IMR-90 (cell line): ENCODE measurements around the gene RAB36. TPM values are rescaled to one million over a fixed set of nuclear protein-coding genes. Genes with fewer than 3 reads are reported as not detected.

Source experiments
- ATAC-seq: fragments of 200-7000 bp; cut with Tn5 transposase; 2 replicates; pipeline ENCODE4 v1.9.1; 2020; ENCODE audit warnings: low read depth, mild to moderate bottlenecking, moderate library complexity
- BruUV-seq: library from RNA; stranded (reverse); fragments of 400-500 nt; replicated peaks from 2 replicates; lab custom pipeline; 2021; lab: Mats Ljungman, UMichigan
- CTCF ChIA-PET: fragments of 300-600 bp; formaldehyde crosslinking; extraction: SDS; loops from one replicate; lab custom pipeline; 2021; ENCODE audit warnings: antibody characterized with exemption; lab: Yijun Ruan, JAX
- POLR2A ChIA-PET: fragments of 300-600 bp; sonication (Branson Sonifier 250); formaldehyde crosslinking; loops from one replicate; lab custom pipeline; 2022; ENCODE audit warnings: antibody characterized with exemption; ENCODE audit not compliant: unreplicated experiment; lab: Charles Lee
- DNase-seq: peaks from one replicate; pipeline ENCODE4 v3.0.0; 2013
- H2AFZ ChIP-seq: replicated peaks from 2 replicates; pipeline ENCODE3; 2013; ENCODE audit warnings: low read length, mild to moderate bottlenecking; ENCODE audit not compliant: poor library complexity
- H2AK5ac ChIP-seq: 2 replicates; pipeline ENCODE4 v1.6.1; 2013; ENCODE audit warnings: low read depth, low read length, inconsistent platforms
- H2AK9ac ChIP-seq: replicated peaks from 2 replicates; pipeline ENCODE3; 2013; ENCODE audit warnings: mild to moderate bottlenecking, low read depth, low read length, moderate library complexity; ENCODE audit not compliant: poor library complexity
- H2BK120ac ChIP-seq: 2 replicates; pipeline ENCODE4 v1.6.1; 2013; ENCODE audit warnings: low read depth, low read length, inconsistent platforms
- H2BK15ac ChIP-seq: 3 replicates; pipeline ENCODE4 v1.6.1; 2013; ENCODE audit warnings: low read depth, low read length, inconsistent platforms
- H2BK20ac ChIP-seq: 2 replicates; pipeline ENCODE4 v1.6.1; 2013; ENCODE audit warnings: low read depth, mild to moderate bottlenecking, inconsistent platforms, low read length, moderate library complexity
- H2BK5ac ChIP-seq: 2 replicates; pipeline ENCODE4 v1.6.1; 2013; ENCODE audit warnings: mild to moderate bottlenecking, low read depth, low read length, inconsistent platforms; ENCODE audit not compliant: poor library complexity, severe bottlenecking
- H3K14ac ChIP-seq: replicated peaks from 2 replicates; pipeline ENCODE4 v1.6.1; 2013; ENCODE audit warnings: low read depth, low read length, inconsistent platforms
- H3K18ac ChIP-seq: 2 replicates; pipeline ENCODE4 v1.6.1; 2013; ENCODE audit warnings: low read depth, low read length, control low read depth
- H3K23ac ChIP-seq: 2 replicates; pipeline ENCODE4 v1.6.1; 2013; ENCODE audit warnings: low read depth, low read length, inconsistent platforms
- H3K27ac ChIP-seq: 2 replicates; pipeline ENCODE4 v1.5.1; 2013; ENCODE audit warnings: mild to moderate bottlenecking, control low read depth, low read length; ENCODE audit not compliant: insufficient read depth
- H3K27me3 ChIP-seq: 2 replicates; pipeline ENCODE4 v1.6.1; 2013; ENCODE audit warnings: low read length; ENCODE audit not compliant: control insufficient read depth, insufficient read depth
- H3K36me3 ChIP-seq: 2 replicates; pipeline ENCODE4 v1.6.1; 2013; ENCODE audit warnings: low read length, mixed read lengths; ENCODE audit not compliant: control insufficient read depth, insufficient read depth
- H3K4ac ChIP-seq: 2 replicates; pipeline ENCODE4 v1.6.1; 2013; ENCODE audit warnings: low read depth, low read length, inconsistent platforms
- H3K4me1 ChIP-seq: 2 replicates; pipeline ENCODE4 v1.6.1; 2013; ENCODE audit warnings: low read length, mixed read lengths; ENCODE audit not compliant: control insufficient read depth, insufficient read depth
- H3K4me2 ChIP-seq: 2 replicates; pipeline ENCODE4 v1.6.1; 2013; ENCODE audit warnings: low read depth, mild to moderate bottlenecking, control low read depth, low read length, moderate library complexity
- H3K4me3 ChIP-seq: 2 replicates; pipeline ENCODE4 v1.5.1; 2013; ENCODE audit warnings: low read depth, mild to moderate bottlenecking, control low read depth, low read length, moderate library complexity; ENCODE audit not compliant: insufficient read depth
- H3K56ac ChIP-seq: 2 replicates; pipeline ENCODE4 v1.6.1; 2013; ENCODE audit warnings: low read length, inconsistent platforms; ENCODE audit not compliant: insufficient read depth; ENCODE audit errors: extremely low read depth
- H3K79me1 ChIP-seq, 2 experiments: 2 replicates each; pipeline ENCODE4 v1.6.1; 2013; ENCODE audit warnings: low read length in 2 of 2, inconsistent platforms in 1 of 2, low read depth in 1 of 2
- H3K9ac ChIP-seq: 2 replicates; pipeline ENCODE4 v1.6.1; 2013; ENCODE audit warnings: low read depth, low read length, control low read depth
- H3K9me1 ChIP-seq: 2 replicates; pipeline ENCODE4 v1.6.1; 2013; ENCODE audit warnings: low read length, inconsistent platforms; ENCODE audit not compliant: insufficient read depth
- H3K9me3 ChIP-seq: 2 replicates; pipeline ENCODE4 v1.6.1; 2013; ENCODE audit warnings: low read length; ENCODE audit not compliant: control insufficient read depth, insufficient read depth
- H4K20me1 ChIP-seq: 2 replicates; pipeline ENCODE4 v1.6.1; 2013; ENCODE audit warnings: low read length, inconsistent platforms; ENCODE audit not compliant: insufficient read depth
- H4K5ac ChIP-seq: 2 replicates; pipeline ENCODE4 v1.6.1; 2013; ENCODE audit warnings: mild to moderate bottlenecking, low read depth, low read length, control low read depth
- H4K8ac ChIP-seq, 2 experiments: 2 replicates each; pipeline ENCODE4 v1.6.1; 2013; ENCODE audit warnings: low read depth in 2 of 2, low read length in 2 of 2, control low read depth in 1 of 2, inconsistent platforms in 1 of 2
- H4K91ac ChIP-seq: 2 replicates; pipeline ENCODE4 v1.6.1; 2013; ENCODE audit warnings: low read depth, low read length, inconsistent platforms; ENCODE audit not compliant: insufficient read depth
- CHD1 ChIP-seq: IDR thresholded peaks from 2 replicates; pipeline ENCODE4 v1.6.1; 2012; ENCODE audit warnings: low read depth, low read length, improper control_type of control experiment
- ELK1 ChIP-seq: fragments of 150-350 bp; IDR thresholded peaks from 2 replicates; pipeline ENCODE4 v1.6.1; 2016; ENCODE audit warnings: low read depth, mild to moderate bottlenecking, low read length, moderate library complexity, borderline replicate concordance
- MXI1 ChIP-seq: IDR thresholded peaks from 2 replicates; pipeline ENCODE4 v1.6.1; 2012; ENCODE audit warnings: low read depth, mild to moderate bottlenecking, low read length, moderate library complexity, borderline replicate concordance
- WGBS, 2 experiments: methylation state at CpG; one replicate each; pipeline versions ENCODE4 v1.1.5 to v1.1.7; 2013; ENCODE audit warnings: missing lambda C conversion rate in 2 of 2; ENCODE audit not compliant: insufficient read length in 1 of 2; ENCODE audit errors: extremely low coverage in 2 of 2; 5-methylcytosine and 5-hydroxymethylcytosine counted together
- dilution Hi-C: fragments of 300-500 bp; cut with HindIII; formaldehyde crosslinking; loops from one replicate; pipeline ENCODE4 v1.14.3; 2018; ENCODE audit warnings: low sequenced_read_pairs; ENCODE audit not compliant: unreplicated experiment
- in situ Hi-C: fragments of 300-500 bp; cut with MboI; formaldehyde crosslinking; loops from 3 replicates; pipeline ENCODE4 v1.14.3; 2019; ENCODE audit warnings: low sequenced_read_pairs, inconsistent platforms, mixed read lengths
- intact Hi-C: fragments of 100-400 bp; cut with micrococcal nuclease; formaldehyde crosslinking; loops from 2 replicates; pipeline ENCODE4 v1.10.0; 2022
- polyA plus RNA-seq, 3 experiments: library from polyadenylated mRNA; depleted of rRNA; stranded (reverse); fragments of >200 nt; gene quantifications; 2 replicates each; pipeline ENCODE4 v1.2.3, GENCODE V29; 2012; ENCODE audit warnings: low replicate concordance in 1 of 3
- total RNA-seq: library from RNA; depleted of rRNA; stranded (reverse); fragments of >200 nt; gene quantifications from 2 replicates; pipeline ENCODE4 v1.2.3, GENCODE V29; 2012

Gene RAB36
- total and polyA plus RNA-seq, 2 of the 4 experiments (the other 2 are of a cell fraction), result 3.6 to 4.0 TPM

GRCh38 chr22:23183061-23183698 is 37.9 kb downstream of the RAB36 start:
- CTCF ChIA-PET, result interaction anchor here (0.6 to 1.1 kb wide), 4 partner anchors 33 to 107 kb away, joined by 3 to 6 read pairs (median 5); no protein-coding TSS in a partner anchor
- Histone ChIP-seq H3K4ac (peak overlapping the region; percentile 41), H4K5ac (no peak overlapping the region), H4K20me1 (peaks cover 61% of the 10 kb centered on the region), H3K56ac (no peak overlapping the region), H3K27ac (no peak overlapping the region), H3K4me3 (peak overlapping the region; percentile 98), H3K14ac (peak overlapping the region; percentile 74), H4K91ac (no peak overlapping the region), H2BK120ac (no peak overlapping the region), H2AFZ (peak overlapping the region; percentile 74), H2BK15ac (no peak overlapping the region), H3K4me1 (peaks cover 33% of the 10 kb centered on the region), H2BK5ac (no peak overlapping the region), H3K9me3 (no peaks in the 10 kb centered on the region), H3K18ac (no peak overlapping the region), H2AK9ac (peak overlapping the region; percentile 65), H2AK5ac (0 out of 2 replicates have a peak overlapping the region, but pooled peaks have one; percentile 21), H3K9me1 (peaks cover 24% of the 10 kb centered on the region), H4K8ac (no peak overlapping the region), H3K27me3 (no peaks in the 10 kb centered on the region), H3K9ac (peak overlapping the region; percentile 22; the same call in 1 of the 2 replicates), H2BK20ac (0 out of 2 replicates have a peak overlapping the region, but pooled peaks have one; percentile 8), H3K4me2 (peak overlapping the region; percentile 91), H3K23ac (0 out of 2 replicates have a peak overlapping the region, but pooled peaks have one; percentile 63), H3K36me3 (peaks cover 10% of the 10 kb centered on the region; the same call in 1 of the 2 replicates), H3K79me1 (peaks cover 28 to 68% of the 10 kb centered on the region in 2 experiments)
- WGBS, 2 experiments, result no CpG with 5 or more reads among the region's 11 CpGs
- POLR2A ChIA-PET, result no interaction called here
- in situ Hi-C loops (no loop called here), dilution Hi-C loops (no loop called here), intact Hi-C loops (loop anchor here (5.0 kb wide), 1 partner anchor 34 kb away; no protein-coding TSS in a partner anchor)
- DNase-seq (peak; percentile 66), ATAC-seq (peak; percentile 22; the same call in 1 of the 2 replicates)
- no TSS peak for BruUV-seq
- no peak for TF ChIP-seq CHD1
- no peak for TF ChIP-seq MXI1
- TF ChIP-seq ELK1, result no peak
